Trophoblast cell (in vitro differentiated cells and primary cell): Measurements from ENCODE around the gene NCBP2.

Source experiments
- DNase-seq, 2 donors: peaks; one replicate each; pipeline ENCODE4 v3.0.0-alpha.2; 2016
- H2AFZ ChIP-seq: 2 replicates; pipeline ENCODE4 v1.6.1; 2013; ENCODE audit warnings: low read length, moderate library complexity, mild to moderate bottlenecking; ENCODE audit not compliant: insufficient read depth, poor library complexity
- H2AK5ac ChIP-seq: 2 replicates; pipeline ENCODE4 v1.6.1; 2013; ENCODE audit warnings: mild to moderate bottlenecking, low read length
- H2BK120ac ChIP-seq: 2 replicates; pipeline ENCODE4 v1.6.1; 2013; ENCODE audit warnings: low read length, mild to moderate bottlenecking, moderate library complexity; ENCODE audit not compliant: insufficient read depth, poor library complexity
- H2BK12ac ChIP-seq: 2 replicates; pipeline ENCODE4 v1.6.1; 2013; ENCODE audit warnings: mild to moderate bottlenecking, low read length, moderate library complexity
- H2BK5ac ChIP-seq: 2 replicates; pipeline ENCODE4 v1.6.1; 2013; ENCODE audit warnings: low read length, low read depth, moderate library complexity, mild to moderate bottlenecking; ENCODE audit not compliant: poor library complexity
- H3K14ac ChIP-seq: 2 replicates; pipeline ENCODE4 v1.6.1; 2013; ENCODE audit warnings: mild to moderate bottlenecking, low read length
- H3K18ac ChIP-seq: 2 replicates; pipeline ENCODE4 v1.6.1; 2013; ENCODE audit warnings: mild to moderate bottlenecking, low read length
- H3K23ac ChIP-seq: 2 replicates; pipeline ENCODE4 v1.6.1; 2013; ENCODE audit warnings: low read length
- H3K27ac ChIP-seq: 2 replicates; pipeline ENCODE4 v1.5.1; 2013; ENCODE audit warnings: low read depth, mild to moderate bottlenecking, inconsistent platforms, low read length, moderate library complexity
- H3K27me3 ChIP-seq: 2 replicates; pipeline ENCODE4 v1.6.1; 2013; ENCODE audit warnings: inconsistent platforms, mild to moderate bottlenecking, low read length, moderate library complexity; ENCODE audit not compliant: insufficient read depth
- H3K36me3 ChIP-seq, 2 experiments: 1 replicate in 1 of 2; 2 replicates in 1 of 2; pipeline ENCODE4 v1.6.1; 2013; ENCODE audit warnings: low read length in 2 of 2, mild to moderate bottlenecking in 2 of 2, moderate library complexity in 1 of 2; ENCODE audit not compliant: insufficient read depth in 2 of 2, control insufficient read depth in 1 of 2
- H3K4ac ChIP-seq: 2 replicates; pipeline ENCODE4 v1.6.1; 2013; ENCODE audit warnings: low read depth, mild to moderate bottlenecking, low read length, moderate library complexity
- H3K4me1 ChIP-seq, 2 experiments: 1 replicate in 1 of 2; 2 replicates in 1 of 2; pipeline ENCODE4 v1.6.1; 2013; ENCODE audit warnings: low read length in 2 of 2, mild to moderate bottlenecking in 2 of 2, moderate library complexity in 1 of 2; ENCODE audit not compliant: insufficient read depth in 2 of 2, control insufficient read depth in 1 of 2
- H3K4me2 ChIP-seq: 2 replicates; pipeline ENCODE4 v1.6.1; 2013; ENCODE audit warnings: inconsistent platforms, mild to moderate bottlenecking, low read length, moderate library complexity
- H3K4me3 ChIP-seq: 2 replicates; pipeline ENCODE4 v1.5.1; 2013; ENCODE audit warnings: mild to moderate bottlenecking, low read depth, low read length, inconsistent platforms
- H3K79me1 ChIP-seq: one replicate; pipeline ENCODE4 v1.6.1; 2013; ENCODE audit warnings: low read length
- H3K79me2 ChIP-seq: 2 replicates; pipeline ENCODE4 v1.6.1; 2013; ENCODE audit warnings: low read length, mild to moderate bottlenecking; ENCODE audit not compliant: control insufficient read depth, insufficient read depth, poor library complexity
- H3K9ac ChIP-seq: 2 replicates; pipeline ENCODE4 v1.6.1; 2013; ENCODE audit warnings: mild to moderate bottlenecking, low read length
- H3K9me3 ChIP-seq: 2 replicates; pipeline ENCODE4 v1.6.1; 2013; ENCODE audit warnings: low read depth, mild to moderate bottlenecking, control low read depth, inconsistent platforms, low read length; ENCODE audit not compliant: insufficient read depth
- H4K12ac ChIP-seq: 2 replicates; pipeline ENCODE4 v1.6.1; 2013; ENCODE audit warnings: low read depth, mild to moderate bottlenecking, low read length, moderate library complexity
- H4K8ac ChIP-seq: 2 replicates; pipeline ENCODE4 v1.6.1; 2013; ENCODE audit warnings: low read depth, mild to moderate bottlenecking, low read length, moderate library complexity
- H4K91ac ChIP-seq: one replicate; pipeline ENCODE4 v1.6.1; 2013; ENCODE audit warnings: low read depth, mild to moderate bottlenecking, low read length, moderate library complexity
- WGBS: extraction: QIAGEN DNeasy Blood & Tissue Kit; methylation state at CpG from one replicate; pipeline ENCODE4 v1.1.7; 2013; ENCODE audit warnings: missing lambda C conversion rate; ENCODE audit not compliant: insufficient read length, insufficient coverage; ENCODE audit errors: extremely low coverage; 5-methylcytosine and 5-hydroxymethylcytosine counted together

The NCBP2 gene

GRCh38 chr3:196963631-196963953, 21.3 kb upstream of the NCBP2 start:
- Histone ChIP-seq H3K79me2 (no peaks in the 10 kb centered on the region), H3K9me3 (peaks cover 6% of the 10 kb centered on the region), H3K23ac (no peak overlapping the region), H4K12ac (no peak overlapping the region), H3K4me2 (no peak overlapping the region), H4K8ac (no peak overlapping the region), H2AFZ (no peak overlapping the region), H2BK12ac (no peak overlapping the region), H3K4ac (no peak overlapping the region), H2BK120ac (no peak overlapping the region), H3K9ac (no peak overlapping the region), H3K27me3 (peaks cover 32% of the 10 kb centered on the region), H3K4me3 (no peak overlapping the region), H3K4me1 (peaks cover 3% of the 10 kb centered on the region in 2 experiments), H2AK5ac (no peak overlapping the region), H3K36me3 (no peaks in the 10 kb centered on the region), H3K18ac (no peak overlapping the region), H4K91ac (no peak overlapping the region), H3K27ac (no peak overlapping the region), H3K79me1 (no peaks in the 10 kb centered on the region), H3K14ac (no peak overlapping the region), H2BK5ac (no peak overlapping the region)
- DNase-seq, result no peak
- no CpG with 5 or more reads among the region's 2 CpGs for WGBS

- Histone ChIP-seq H3K9me3 (peaks cover 4% of the 10 kb centered on the region), H3K18ac (no peak overlapping the region), H2BK120ac (no peak overlapping the region), H4K12ac (no peak overlapping the region), H3K79me2 (no peaks in the 10 kb centered on the region), H2BK5ac (no peak overlapping the region), H3K79me1 (no peaks in the 10 kb centered on the region), H3K27ac (no peak overlapping the region), H2AFZ (no peak overlapping the region), H3K4ac (no peak overlapping the region), H3K4me1 (no peaks in the 10 kb centered on the region), H4K8ac (no peak overlapping the region), H3K14ac (no peak overlapping the region), H3K9ac (no peak overlapping the region), H3K27me3 (peaks cover 27% of the 10 kb centered on the region), H3K36me3 (no peaks in the 10 kb centered on the region), H3K4me3 (no peak overlapping the region), H4K91ac (no peak overlapping the region), H3K23ac (no peak overlapping the region), H2BK12ac (no peak overlapping the region), H2AK5ac (no peak overlapping the region), H3K4me2 (no peak overlapping the region)
- DNase-seq, result no peak
- no CpG with 5 or more reads among the region's 10 CpGs for WGBS
These were observed 20.8 kb upstream of the NCBP2 start for GRCh38 chr3:196962930-196963630.

- Histone ChIP-seq H3K14ac (no peak overlapping the region), H3K4me2 (no peak overlapping the region), H2BK12ac (no peak overlapping the region), H3K4me3 (no peak overlapping the region), H4K91ac (no peak overlapping the region), H2BK120ac (no peak overlapping the region), H2BK5ac (no peak overlapping the region), H3K27me3 (peaks cover 19% of the 10 kb centered on the region), H3K4ac (no peak overlapping the region), H3K9me3 (no peaks in the 10 kb centered on the region), H4K12ac (no peak overlapping the region), H3K79me1 (no peaks in the 10 kb centered on the region), H2AK5ac (no peak overlapping the region), H3K23ac (no peak overlapping the region), H2AFZ (no peak overlapping the region), H3K27ac (no peak overlapping the region), H3K79me2 (no peaks in the 10 kb centered on the region), H3K9ac (no peak overlapping the region), H4K8ac (no peak overlapping the region), H3K18ac (no peak overlapping the region), H3K36me3 (no peaks in the 10 kb centered on the region), H3K4me1 (no peaks in the 10 kb centered on the region)
- no peak for DNase-seq
- no CpG with 5 or more reads among the region's 9 CpGs for WGBS
These were observed 20.0 kb upstream of the NCBP2 start for GRCh38 chr3:196962108-196962929.

- no CpG with 5 or more reads among the region's 7 CpGs for WGBS
These were observed 12.5 kb upstream of the NCBP2 start for GRCh38 chr3:196954832-196955231.

More at GRCh38 chr3:196954832-196955231, 12.5 kb upstream of the NCBP2 start:
- Histone ChIP-seq H3K27ac (no peak overlapping the region), H3K36me3 (no peaks in the 10 kb centered on the region), H3K14ac (no peak overlapping the region), H3K9me3 (peaks cover 1% of the 10 kb centered on the region), H3K79me2 (no peaks in the 10 kb centered on the region), H3K4ac (no peak overlapping the region), H4K91ac (no peak overlapping the region), H2AFZ (no peak overlapping the region), H3K79me1 (no peaks in the 10 kb centered on the region), H3K18ac (no peak overlapping the region), H2BK5ac (no peak overlapping the region), H3K23ac (no peak overlapping the region), H4K12ac (no peak overlapping the region), H2BK120ac (no peak overlapping the region), H2AK5ac (no peak overlapping the region), H3K9ac (no peak overlapping the region), H3K4me1 (no peaks in the 10 kb centered on the region), H3K27me3 (no peaks in the 10 kb centered on the region), H3K4me2 (no peak overlapping the region), H2BK12ac (no peak overlapping the region), H4K8ac (no peak overlapping the region), H3K4me3 (no peak overlapping the region)
- DNase-seq, result no peak
